SK-N-SH (cell line): ENCODE results near the gene CPN2. TPM values are rescaled to one million over a fixed set of nuclear protein-coding genes. Genes with fewer than 3 reads are reported as not detected.

Source experiments
- CTCF ChIA-PET: fragments of 300-600, 350-600 bp; formaldehyde crosslinking; extraction: SDS; loops from one replicate; lab custom pipeline; 2021; lab: Yijun Ruan, JAX
- POLR2A ChIA-PET: fragments of 350-600 bp; sonication (Branson Sonifier 250); formaldehyde crosslinking; extraction: SDS; loops from one replicate; lab custom pipeline; 2020; ENCODE audit warnings: antibody characterized with exemption, inconsistent platforms; lab: Yijun Ruan, JAX
- DNase-seq: peaks from one replicate; pipeline ENCODE4 v3.0.0; 2012
- H2AFZ ChIP-seq: fragments of 200-600 bp; sonication (generic); 2 replicates; pipeline ENCODE4 v1.8.1; 2016; ENCODE audit warnings: antibody characterized with exemption, mild to moderate bottlenecking, low read depth
- H3F3A ChIP-seq: fragments of 200-600 bp; sonication (generic); replicated peaks from 2 replicates; pipeline ENCODE3; 2016; ENCODE audit warnings: antibody characterized with exemption, mild to moderate bottlenecking; ENCODE audit not compliant: insufficient read depth
- H3K27ac ChIP-seq, 2 experiments: fragments of 200-500 bp in 1 of 2; fragments of 200-600 bp in 1 of 2; sonication (Bioruptor generic) in 1 of 2; sonication (generic), shearing (Covaris generic) in 1 of 2; 2 replicates each; pipeline versions ENCODE4 v1.5.1 to v1.6.1; 2014 to 2016; ENCODE audit warnings: low read depth in 2 of 2, inconsistent platforms in 1 of 2, low read length in 1 of 2, mild to moderate bottlenecking in 1 of 2, mixed read lengths in 1 of 2
- H3K27me3 ChIP-seq: fragments of 200-600 bp; sonication (generic), shearing (Covaris generic); 2 replicates; pipeline ENCODE4 v1.6.1; 2016; ENCODE audit warnings: mixed run types; ENCODE audit not compliant: insufficient read depth
- H3K36me3 ChIP-seq, 2 experiments: fragments of 200-500 bp in 1 of 2; fragments of 200-600 bp in 1 of 2; sonication (Bioruptor generic) in 1 of 2; sonication (generic) in 1 of 2; replicated peaks in 1 of 2; 2 replicates each; pipeline versions ENCODE3 to v1.5.1; 2014 to 2016; ENCODE audit warnings: low read length in 1 of 2, mild to moderate bottlenecking in 1 of 2; ENCODE audit not compliant: insufficient read depth in 2 of 2, control insufficient read depth in 1 of 2
- H3K4me1 ChIP-seq, 2 experiments: fragments of 200-500 bp in 1 of 2; fragments of 200-600 bp in 1 of 2; sonication (Bioruptor generic) in 1 of 2; sonication (generic), shearing (Covaris generic) in 1 of 2; 2 replicates each; pipeline versions ENCODE4 v1.5.1 to v1.6.1; 2014 to 2016; ENCODE audit warnings: low read depth in 1 of 2, low read length in 1 of 2, mixed run types in 1 of 2; ENCODE audit not compliant: insufficient read depth in 2 of 2, control insufficient read depth in 1 of 2
- H3K4me2 ChIP-seq: fragments of 200-600 bp; sonication (generic), shearing (Covaris generic); 2 replicates; pipeline ENCODE4 v1.6.1; 2017; ENCODE audit warnings: mixed run types
- H3K4me3 ChIP-seq, 2 experiments: fragments of 200-500 bp in 1 of 2; fragments of 200-600 bp in 1 of 2; sonication (Bioruptor generic) in 1 of 2; sonication (generic), shearing (Covaris generic) in 1 of 2; 2 replicates each; pipeline versions ENCODE4 v1.5.1 to v1.8.1; 2014 to 2016; ENCODE audit warnings: low read depth in 2 of 2, inconsistent platforms in 1 of 2, low read length in 1 of 2, mild to moderate bottlenecking in 1 of 2, mixed read lengths in 1 of 2, moderate library complexity in 1 of 2
- H3K79me2 ChIP-seq: fragments of 200-600 bp; sonication (generic); 2 replicates; pipeline ENCODE4 v1.8.1; 2017; ENCODE audit warnings: mild to moderate bottlenecking; ENCODE audit not compliant: insufficient read depth
- H3K9ac ChIP-seq: fragments of 200-600 bp; sonication (generic); 2 replicates; pipeline ENCODE4 v1.6.1; 2017; ENCODE audit warnings: mixed run types
- H3K9me2 ChIP-seq: fragments of 200-600 bp; sonication (generic); 2 replicates; pipeline ENCODE4 v1.6.1; 2017; ENCODE audit warnings: mixed run types
- H3K9me3 ChIP-seq: fragments of 200-600 bp; sonication (generic); 2 replicates; pipeline ENCODE4 v1.6.1; 2017; ENCODE audit warnings: mixed run types, mild to moderate bottlenecking, moderate library complexity
- H4K20me1 ChIP-seq: fragments of 200-600 bp; sonication (generic); 2 replicates; pipeline ENCODE4 v1.6.1; 2017; ENCODE audit warnings: mild to moderate bottlenecking, mixed run types; ENCODE audit not compliant: insufficient read depth
- ELF1 ChIP-seq: IDR thresholded peaks from 2 replicates; pipeline ENCODE4 v1.4.0; 2012
- EZH2phosphoT487 ChIP-seq: fragments of 200-600 bp; sonication (generic); IDR thresholded peaks from 2 replicates; pipeline ENCODE4 v1.6.1; 2017; ENCODE audit warnings: low read depth, mixed run types, mild to moderate bottlenecking, antibody characterized with exemption, moderate library complexity, borderline replicate concordance
- FOSL2 ChIP-seq: IDR thresholded peaks from 2 replicates; pipeline ENCODE4 v1.4.0; 2012; ENCODE audit warnings: low read depth, mild to moderate bottlenecking, moderate library complexity, borderline replicate concordance
- FOXM1 ChIP-seq: IDR thresholded peaks from 2 replicates; pipeline ENCODE4 v1.4.0; 2012; ENCODE audit warnings: low read depth, mild to moderate bottlenecking
- JUND ChIP-seq: IDR thresholded peaks from 2 replicates; pipeline ENCODE4 v1.4.0; 2012
- MXI1 ChIP-seq: IDR thresholded peaks from 2 replicates; pipeline ENCODE4 v1.6.1; 2012; ENCODE audit warnings: mild to moderate bottlenecking, low read depth, low read length, improper control_type of control experiment
- NRF1 ChIP-seq: IDR thresholded peaks from 2 replicates; pipeline ENCODE4 v1.6.1; 2012; ENCODE audit warnings: low read depth, mild to moderate bottlenecking, low read length
- POLR2AphosphoS5 ChIP-seq: IDR thresholded peaks from 2 replicates; pipeline ENCODE4 v1.6.1; 2012; ENCODE audit warnings: low read depth, low read length
- RFX5 ChIP-seq: IDR thresholded peaks from 2 replicates; pipeline ENCODE4 v1.6.1; 2012; ENCODE audit warnings: mild to moderate bottlenecking, improper control_type of control experiment, low read length
- RXRA ChIP-seq: IDR thresholded peaks from 2 replicates; pipeline ENCODE4 v1.4.0; 2012; ENCODE audit warnings: low read depth, mild to moderate bottlenecking, borderline replicate concordance
- TAF1 ChIP-seq: IDR thresholded peaks from 2 replicates; pipeline ENCODE4 v1.6.1; 2012; ENCODE audit warnings: low read depth, mild to moderate bottlenecking, low read length, moderate library complexity, borderline replicate concordance
- TCF12 ChIP-seq: IDR thresholded peaks from 2 replicates; pipeline ENCODE4 v1.4.0; 2012
- TEAD4 ChIP-seq: IDR thresholded peaks from 2 replicates; pipeline ENCODE4 v1.4.0; 2012; ENCODE audit warnings: mild to moderate bottlenecking, borderline replicate concordance; ENCODE audit not compliant: insufficient read depth
- YY1 ChIP-seq: IDR thresholded peaks from 2 replicates; pipeline ENCODE4 v1.4.0; 2012; ENCODE audit warnings: low read depth, mild to moderate bottlenecking
- WGBS: methylation state at CpG from one replicate; pipeline ENCODE4 v1.1.6; 2017; ENCODE audit warnings: low lambda C conversion rate; 5-methylcytosine and 5-hydroxymethylcytosine counted together
- polyA plus RNA-seq, 3 experiments: library from polyadenylated mRNA; depleted of rRNA; stranded (reverse); fragments of >200 nt; gene quantifications; 2 replicates each; pipeline ENCODE4 v1.2.3, GENCODE V29; 2012
- TF ChIP-seq, protein P1 (sequence below): fragments of 150-350 bp; IDR thresholded peaks from 2 replicates; pipeline ENCODE4 v1.6.1; 2017; ENCODE audit warnings: antibody characterized with exemption, low read length, low read depth, borderline replicate concordance
- TF ChIP-seq, protein P2 (sequence below): IDR thresholded peaks from 2 replicates; pipeline ENCODE4 v1.4.0; 2012; ENCODE audit warnings: low read depth
- TF ChIP-seq, protein P3 (sequence below): IDR thresholded peaks from 2 replicates; pipeline ENCODE4 v1.4.0; 2012; ENCODE audit warnings: low read depth, borderline replicate concordance

CPN2 gene
- polyA plus RNA-seq, 1 of the 3 experiments (the other 2 are of a cell fraction) = not detected

DNA sequence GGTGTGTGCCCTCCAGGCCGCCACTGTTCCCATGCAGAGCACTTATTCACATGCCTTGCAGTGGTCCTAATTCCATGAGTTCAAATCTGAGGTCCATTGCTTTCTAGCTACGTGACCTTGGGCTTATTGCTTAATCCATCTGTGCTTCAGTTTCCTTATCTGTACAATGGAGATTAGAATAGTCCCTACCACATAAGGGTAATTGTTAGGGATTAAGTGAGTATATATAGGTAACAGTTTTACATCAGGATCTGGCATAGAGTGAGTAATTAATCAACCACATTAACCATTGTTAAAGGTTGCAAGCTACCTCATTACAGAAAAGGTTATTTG, 7.6 kb downstream of the CPN2 start:
- H4K20me1 ChIP-seq = no peaks in the 10 kb centered on the region
- peaks cover 0 to 9% of the 10 kb centered on the region in 2 experiments; a peak in 1 of 4 replicates for H3K4me1 ChIP-seq
- POLR2A ChIA-PET = no interaction called here
- H3K27me3 ChIP-seq = no peaks in the 10 kb centered on the region
- H3K4me2 ChIP-seq = no peak overlapping the region
- peaks cover 4% of the 10 kb centered on the region for H3F3A ChIP-seq
- TF ChIP-seq FOSL2 = no peak
- no peak for TF ChIP-seq JUND
- no peak for TF ChIP-seq ELF1
- no peak for TF ChIP-seq EZH2phosphoT487
- no peak for TF ChIP-seq RFX5
- TF ChIP-seq FOXM1 = no peak
- 86% methylated on average over 2 of the region's 2 CpGs for WGBS
- H3K4me3 ChIP-seq = no peak overlapping the region
- no peaks in the 10 kb centered on the region for H3K9me2 ChIP-seq
- no peaks in the 10 kb centered on the region for H3K36me3 ChIP-seq
- no peaks in the 10 kb centered on the region for H3K9me3 ChIP-seq
- no peak overlapping the region for H2AFZ ChIP-seq
- no peak overlapping the region for H3K9ac ChIP-seq
- no peak overlapping the region for H3K27ac ChIP-seq
- H3K79me2 ChIP-seq = no peaks in the 10 kb centered on the region
- CTCF ChIA-PET = interaction anchor here (0.6 to 18.8 kb wide), 44 partner anchors 9 to 714 kb away, joined by 3 to 326 read pairs (median 5); partner anchors contain the start of genes GP5 and LRRC15
- DNase-seq = no peak

DNA sequence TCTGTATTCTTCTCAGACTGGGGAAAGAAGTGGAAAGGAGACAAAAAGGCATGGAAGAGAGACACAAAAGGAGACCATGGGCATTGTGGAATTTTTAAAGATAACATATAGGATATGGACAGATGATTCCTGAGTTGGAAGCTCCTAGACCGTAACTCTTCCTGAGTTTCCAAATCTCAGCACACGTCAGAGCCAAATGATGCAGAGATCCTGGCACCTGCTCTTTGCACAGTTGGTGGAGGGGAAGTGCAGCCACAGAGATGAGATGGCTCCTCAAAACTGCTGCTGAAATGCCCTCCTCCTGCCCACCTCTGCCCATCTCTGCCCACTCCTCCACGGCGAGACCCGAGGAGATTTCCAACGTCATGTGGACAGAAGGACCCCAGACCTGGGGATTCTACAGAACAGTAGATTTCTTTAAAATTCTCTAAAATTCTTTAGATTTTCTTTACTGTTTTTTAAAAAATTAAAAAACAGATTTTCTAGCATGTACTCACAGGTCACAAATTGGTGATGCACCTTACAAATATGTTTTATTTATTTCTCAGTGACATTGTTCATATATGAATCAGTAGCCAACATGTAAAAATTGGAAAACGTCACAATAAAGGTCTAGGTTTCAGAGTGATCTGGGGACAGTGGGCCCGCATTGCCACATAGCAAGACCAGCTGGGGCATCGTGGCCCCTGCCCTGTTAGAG, 8.1 kb downstream of the CPN2 start:
- WGBS = 83% methylated on average over 9 of the region's 9 CpGs
- H3K79me2 ChIP-seq = no peaks in the 10 kb centered on the region
- no peaks in the 10 kb centered on the region for H3K36me3 ChIP-seq
- TF ChIP-seq, protein P1, sequence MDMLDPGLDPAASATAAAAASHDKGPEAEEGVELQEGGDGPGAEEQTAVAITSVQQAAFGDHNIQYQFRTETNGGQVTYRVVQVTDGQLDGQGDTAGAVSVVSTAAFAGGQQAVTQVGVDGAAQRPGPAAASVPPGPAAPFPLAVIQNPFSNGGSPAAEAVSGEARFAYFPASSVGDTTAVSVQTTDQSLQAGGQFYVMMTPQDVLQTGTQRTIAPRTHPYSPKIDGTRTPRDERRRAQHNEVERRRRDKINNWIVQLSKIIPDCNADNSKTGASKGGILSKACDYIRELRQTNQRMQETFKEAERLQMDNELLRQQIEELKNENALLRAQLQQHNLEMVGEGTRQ = no peak
- TF ChIP-seq TAF1 = no peak
- TF ChIP-seq, protein P2, sequence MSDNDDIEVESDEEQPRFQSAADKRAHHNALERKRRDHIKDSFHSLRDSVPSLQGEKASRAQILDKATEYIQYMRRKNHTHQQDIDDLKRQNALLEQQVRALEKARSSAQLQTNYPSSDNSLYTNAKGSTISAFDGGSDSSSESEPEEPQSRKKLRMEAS = no peak
- no peak for TF ChIP-seq TCF12
- no peak for TF ChIP-seq POLR2AphosphoS5
- TF ChIP-seq, protein P3, sequence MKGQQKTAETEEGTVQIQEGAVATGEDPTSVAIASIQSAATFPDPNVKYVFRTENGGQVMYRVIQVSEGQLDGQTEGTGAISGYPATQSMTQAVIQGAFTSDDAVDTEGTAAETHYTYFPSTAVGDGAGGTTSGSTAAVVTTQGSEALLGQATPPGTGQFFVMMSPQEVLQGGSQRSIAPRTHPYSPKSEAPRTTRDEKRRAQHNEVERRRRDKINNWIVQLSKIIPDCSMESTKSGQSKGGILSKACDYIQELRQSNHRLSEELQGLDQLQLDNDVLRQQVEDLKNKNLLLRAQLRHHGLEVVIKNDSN = no peak
- TF ChIP-seq MXI1 = no peak
- TF ChIP-seq JUND = no peak
- TF ChIP-seq FOXM1 = no peak
- TF ChIP-seq FOSL2 = no peak
- no peak for TF ChIP-seq YY1
- TF ChIP-seq RXRA = no peak
- TF ChIP-seq TEAD4 = no peak
- no peak for TF ChIP-seq NRF1
- no peak for TF ChIP-seq EZH2phosphoT487
- no peak overlapping the region for H2AFZ ChIP-seq
- no peaks in the 10 kb centered on the region for H3K27me3 ChIP-seq
- no peak overlapping the region for H3K9ac ChIP-seq
- no peak overlapping the region for H3K27ac ChIP-seq
- ChIA-PET CTCF (interaction anchor here (0.6 to 18.8 kb wide), 47 partner anchors 8 to 702 kb away, joined by 3 to 326 read pairs (median 5); partner anchors contain the start of genes CPN2, GP5 and LRRC15), POLR2A (interaction anchor here (1.2 kb wide), 1 partner anchor 13 kb away, joined by 3 read pairs; no protein-coding TSS in a partner anchor)
- no peaks in the 10 kb centered on the region for H3K9me3 ChIP-seq
- H3K4me1 ChIP-seq = peaks cover 0 to 15% of the 10 kb centered on the region in 2 experiments; a peak in 1 of 4 replicates
- no peaks in the 10 kb centered on the region for H3K9me2 ChIP-seq
- no peak overlapping the region for H3K4me2 ChIP-seq
- DNase-seq = no peak
- H4K20me1 ChIP-seq = no peaks in the 10 kb centered on the region
- H3K4me3 ChIP-seq = no peak overlapping the region
- H3F3A ChIP-seq = peaks cover 4% of the 10 kb centered on the region
